Uterus (tissue), 4 donors: ENCODE results near the gene PLXNA2. TPM values are rescaled to one million over a fixed set of nuclear protein-coding genes. Genes with fewer than 3 reads are reported as not detected.

Experiments used
- DNase-seq, 2 donors: peaks; one replicate each; pipeline ENCODE4 v3.0.0-alpha.2; 2019 to 2020
- H3K27ac ChIP-seq, 2 donors: fragments of 200-600 bp; sonication (generic); 1 replicate in 1 of 2; 2 replicates in 1 of 2; pipeline ENCODE4 v1.5.1; 2016 to 2018
- H3K27me3 ChIP-seq, 2 donors: fragments of 200-600 bp; sonication (generic); one replicate each; pipeline ENCODE4 v1.5.1; 2018 to 2019; ENCODE audit warnings: control low read depth in 1 of 2
- H3K36me3 ChIP-seq, 2 donors: fragments of 200-600 bp; sonication (generic); one replicate each; pipeline ENCODE4 v1.5.1; 2019; ENCODE audit warnings: control low read depth in 1 of 2
- H3K4me1 ChIP-seq, 2 donors: fragments of 200-600 bp; sonication (generic); one replicate each; pipeline ENCODE4 v1.5.1; 2018 to 2019; ENCODE audit warnings: control low read depth in 1 of 2
- H3K4me3 ChIP-seq, 2 donors: fragments of 200-600 bp; sonication (generic); 1 replicate in 1 of 2; 2 replicates in 1 of 2; pipeline ENCODE4 v1.5.1; 2018 to 2019; ENCODE audit warnings: mild to moderate bottlenecking in 1 of 2
- H3K9me3 ChIP-seq, 2 donors: fragments of 200-600 bp; sonication (generic); one replicate each; pipeline ENCODE4 v1.5.1; 2019; ENCODE audit warnings: control low read depth in 1 of 2
- CTCF ChIP-seq, 4 experiments: fragments of 200-600 bp in 2 of 4; fragments of 450-650 bp in 2 of 4; sonication (generic) in 2 of 4; IDR thresholded peaks; one replicate each; pipeline ENCODE4 v1.5.1; 2016 to 2019; ENCODE audit warnings: antibody characterized with exemption in 4 of 4, mild to moderate bottlenecking in 2 of 4, moderate library complexity in 1 of 4
- POLR2A ChIP-seq, 2 donors: fragments of 450-650 bp; IDR thresholded peaks; one replicate each; pipeline ENCODE4 v1.6.1; 2016; ENCODE audit warnings: antibody characterized with exemption in 2 of 2, mild to moderate bottlenecking in 1 of 2, moderate library complexity in 1 of 2
- intact Hi-C: fragments of 100-400 bp; cut with DNase I; formaldehyde crosslinking; loops from one replicate; pipeline ENCODE4 v1.15.1; 2023; ENCODE audit warnings: low total_unique reads
- total RNA-seq, 4 donors: library from RNA; depleted of rRNA in 3 of 4; stranded (reverse); fragments of >200 nt in 3 of 4; gene quantifications; one replicate each; pipeline versions ENCODE4 v1.1.0 to v1.2.4, GENCODE V29; 2014 to 2023
- donor health status: DM: yes; HTN: yes; CAD: no.

The PLXNA2 gene
- total RNA-seq, 4 donors from 2014 or later = 5.4 to 94.5 (median 9.5) TPM

- TF ChIP-seq CTCF (IDR thresholded peaks at IDR 0.05) = no peak
- TF ChIP-seq POLR2A (IDR thresholded peaks at IDR 0.05) = no peak
- Histone ChIP-seq H3K4me3 (no peak overlapping the region), H3K9me3 (no peaks in the 10 kb centered on the region), H3K27ac (peak overlapping the region in 1 of 2 donors; percentile 34), H3K4me1 (peaks cover 10 to 29% of the 10 kb centered on the region in 2 donors), H3K36me3 (no peaks in the 10 kb centered on the region), H3K27me3 (no peaks in the 10 kb centered on the region)
- intact Hi-C loops = no loop called here
- DNase-seq = no peak
Observed at GRCh38 chr1:208145167-208145566, 99.0 kb downstream of the PLXNA2 start.

GRCh38 chr1:208142590-208143382 is 101.4 kb downstream of the PLXNA2 start:
- H3K27ac ChIP-seq = peak overlapping the region; percentile 57 to 71
- no peaks in the 10 kb centered on the region for H3K9me3 ChIP-seq
- intact Hi-C loops = no loop called here
- peak; percentile 55 to 60 for DNase-seq
- H3K27me3 ChIP-seq = no peaks in the 10 kb centered on the region
- H3K4me1 ChIP-seq = peaks cover 10 to 29% of the 10 kb centered on the region in 2 donors
- no peak overlapping the region for H3K4me3 ChIP-seq
- no peak for TF ChIP-seq CTCF (IDR thresholded peaks at IDR 0.05)
- no peak for TF ChIP-seq POLR2A (IDR thresholded peaks at IDR 0.05)
- H3K36me3 ChIP-seq = no peaks in the 10 kb centered on the region

- peaks cover 10 to 29% of the 10 kb centered on the region in 2 donors for H3K4me1 ChIP-seq
- intact Hi-C loops = no loop called here
- peak overlapping the region; percentile 57 to 71 for H3K27ac ChIP-seq
- peak; percentile 83 to 91 for DNase-seq
- no peak overlapping the region for H3K4me3 ChIP-seq
- TF ChIP-seq POLR2A (IDR thresholded peaks at IDR 0.05) = no peak
- no peak for TF ChIP-seq CTCF (IDR thresholded peaks at IDR 0.05)
- H3K36me3 ChIP-seq = no peaks in the 10 kb centered on the region
- no peaks in the 10 kb centered on the region for H3K27me3 ChIP-seq
- H3K9me3 ChIP-seq = no peaks in the 10 kb centered on the region
Observed at GRCh38 chr1:208141610-208142192, 102.5 kb downstream of the PLXNA2 start.

GRCh38 chr1:208139434-208140045 is 104.6 kb downstream of the PLXNA2 start:
- no peaks in the 10 kb centered on the region for H3K36me3 ChIP-seq

More at GRCh38 chr1:208139434-208140045, 104.6 kb downstream of the PLXNA2 start:
- peak in 1 of 2 donors; percentile 53 for DNase-seq
- H3K4me3 ChIP-seq = no peak overlapping the region
- H3K27me3 ChIP-seq = no peaks in the 10 kb centered on the region
- H3K4me1 ChIP-seq = peaks cover 17 to 21% of the 10 kb centered on the region in 2 donors
- H3K27ac ChIP-seq = peak overlapping the region in 1 of 2 donors; percentile 48
- intact Hi-C loops = loop anchor here (10.0 kb wide), 1 partner anchor 105 kb away; the partner anchor contains the start of gene PLXNA2
- TF ChIP-seq POLR2A (IDR thresholded peaks at IDR 0.05) (no peak), CTCF (IDR thresholded peaks at IDR 0.05) (no peak)
- H3K9me3 ChIP-seq = no peaks in the 10 kb centered on the region
